ENCODE data around the gene TMEM132D.
"Not testable (repeated sequence)": the region's sequence is repeated elsewhere in the genome, so short reads cannot be mapped to it uniquely, and the experiment has no call there.

TMEM132D gene

GRCh38 chr12:129241852-129242251 is 662.0 kb downstream of the TMEM132D start:
- DNase-seq (ENCODE audit: low read depth in 2 of 2): no peak

- DNase-seq (ENCODE audit: low read depth in 2 of 2): no peak
Observed at GRCh38 chr12:129237881-129238280, 665.9 kb downstream of the TMEM132D start.

- DNase-seq (ENCODE audit: low read depth in 2 of 2): no peak
Observed at GRCh38 chr12:129234209-129234608, 669.6 kb downstream of the TMEM132D start.

GRCh38 chr12:129231491-129231890 is 672.3 kb downstream of the TMEM132D start:
- no peak for DNase-seq (ENCODE audit: low read depth in 2 of 2)

- no peak for DNase-seq (ENCODE audit: low read depth in 2 of 2)
Observed at GRCh38 chr12:129230995-129231394, 672.8 kb downstream of the TMEM132D start.

GRCh38 chr12:129226851-129227250 is 677.0 kb downstream of the TMEM132D start:
- DNase-seq (ENCODE audit: low read depth in 2 of 2): no peak

GRCh38 chr12:129226005-129226404 is 677.8 kb downstream of the TMEM132D start:
- DNase-seq (ENCODE audit: low read depth in 2 of 2): no peak

- DNase-seq (ENCODE audit: low read depth in 2 of 2): no peak
Observed at GRCh38 chr12:129215556-129215955, 688.3 kb downstream of the TMEM132D start.

GRCh38 chr12:129213551-129213950 is 690.3 kb downstream of the TMEM132D start:
- DNase-seq (ENCODE audit: low read depth in 2 of 2): no peak

GRCh38 chr12:129211862-129212630 is 691.8 kb downstream of the TMEM132D start:
- no peak for DNase-seq (ENCODE audit: low read depth in 2 of 2)

GRCh38 chr12:129208566-129208965 is 695.3 kb downstream of the TMEM132D start:
- DNase-seq (ENCODE audit: low read depth in 2 of 2): no peak

- no peak for DNase-seq (ENCODE audit: low read depth in 2 of 2)
Observed at GRCh38 chr12:129207084-129207483, 696.7 kb downstream of the TMEM132D start.

GRCh38 chr12:129203456-129203855 is 700.4 kb downstream of the TMEM132D start:
- no peak for DNase-seq (ENCODE audit: low read depth in 2 of 2)

GRCh38 chr12:129202109-129202814 is 701.6 kb downstream of the TMEM132D start:
- DNase-seq (ENCODE audit: low read depth in 2 of 2): no peak

GRCh38 chr12:129201029-129201428 is 702.8 kb downstream of the TMEM132D start:
- no peak for DNase-seq (ENCODE audit: low read depth in 2 of 2)

GRCh38 chr12:129200576-129200975 is 703.2 kb downstream of the TMEM132D start:
- DNase-seq (ENCODE audit: low read depth in 2 of 2): no peak

GRCh38 chr12:129196927-129197326 is 706.9 kb downstream of the TMEM132D start:
- no peak for DNase-seq (ENCODE audit: low read depth in 2 of 2)

- no peak for DNase-seq (ENCODE audit: low read depth in 2 of 2)
Observed at GRCh38 chr12:129195081-129195480, 708.7 kb downstream of the TMEM132D start.

- no peak for DNase-seq (ENCODE audit: low read depth in 2 of 2)
Observed at GRCh38 chr12:129193263-129193871, 710.5 kb downstream of the TMEM132D start.

GRCh38 chr12:129190827-129191226 is 713.0 kb downstream of the TMEM132D start:
- no peak for DNase-seq (ENCODE audit: low read depth in 2 of 2)

GRCh38 chr12:129189879-129190278 is 713.9 kb downstream of the TMEM132D start:
- not testable (repeated sequence) for DNase-seq (ENCODE audit: low read depth in 2 of 2)

- no peak for DNase-seq (ENCODE audit: low read depth in 2 of 2)
Observed at GRCh38 chr12:129186952-129187351, 716.9 kb downstream of the TMEM132D start.

GRCh38 chr12:129185855-129186254 is 718.0 kb downstream of the TMEM132D start:
- no peak for DNase-seq (ENCODE audit: low read depth in 2 of 2)

Measured in stimulated activated CD8-positive, alpha-beta memory T cell treated with anti-CD3 and anti-CD28 coated beads, Interleukin-7, amount 100 ng/mL, for 4 hours (primary cell).